HepG2 (cell line): ENCODE data around the gene GPATCH2. TPM values are rescaled to one million over a fixed set of nuclear protein-coding genes. Genes with fewer than 3 reads are reported as not detected.

ENCODE experiments used
- ATAC-seq: fragments of 200-7000 bp; cut with Tn5 transposase; 3 replicates; pipeline ENCODE4 v1.9.1; 2020; ENCODE audit warnings: mild to moderate bottlenecking, moderate library complexity
- BruUV-seq: library from RNA; stranded (reverse); fragments of 400-500 nt; replicated peaks from 2 replicates; lab custom pipeline; 2021; lab: Mats Ljungman, UMichigan
- CTCF ChIA-PET: fragments of 300-600 bp; formaldehyde crosslinking; extraction: SDS; loops from one replicate; lab custom pipeline; 2021; ENCODE audit warnings: low total read pairs, inconsistent platforms, low intra/inter-chr PET ratio; lab: Yijun Ruan, JAX
- POLR2A ChIA-PET: fragments of 350-600 bp; sonication (Branson Sonifier 250); formaldehyde crosslinking; loops from one replicate; lab custom pipeline; 2020; ENCODE audit warnings: antibody characterized with exemption, inconsistent platforms; lab: Yijun Ruan, JAX
- DNase-seq: peaks from one replicate; pipeline ENCODE4 v3.0.0-alpha.2; 2015; ENCODE audit warnings: low spot score
- FAIRE-seq: peaks from 3 replicates; lab custom pipeline; 2011; peaks lifted over from hg19 to GRCh38; lab: Jason Lieb, UNC
- H2AFZ ChIP-seq: one replicate; pipeline ENCODE4 v1.6.1; 2011; ENCODE audit warnings: low read length, inconsistent platforms
- H3K27ac ChIP-seq: fragments of 300-600 bp; 3 replicates; pipeline ENCODE4 v1.8.0; 2011; ENCODE audit warnings: mixed run types, mild to moderate bottlenecking, mixed read lengths, low read length, inconsistent platforms; ENCODE audit not compliant: insufficient read depth; ENCODE audit errors: extremely low read length
- H3K27me3 ChIP-seq, 2 experiments: fragments of 200-600 bp in 1 of 2; 2 replicates in 1 of 2; 3 replicates in 1 of 2; pipeline versions ENCODE4 v1.6.0 to v1.8.0; 2011; ENCODE audit warnings: low read length in 2 of 2, mild to moderate bottlenecking in 2 of 2, moderate library complexity in 2 of 2, inconsistent platforms in 1 of 2; ENCODE audit not compliant: insufficient read depth in 2 of 2, control insufficient read depth in 1 of 2
- H3K36me3 ChIP-seq, 2 experiments: fragments of 200-600 bp in 1 of 2; replicated peaks in 1 of 2; 2 replicates in 1 of 2; 3 replicates in 1 of 2; pipeline versions ENCODE4 v1.5.1 to v1.8.0; 2011; ENCODE audit warnings: low read length in 2 of 2, inconsistent platforms in 1 of 2; ENCODE audit not compliant: insufficient read depth in 2 of 2, control insufficient read depth in 1 of 2
- H3K4me1 ChIP-seq: 2 replicates; pipeline ENCODE4 v1.5.1; 2012; ENCODE audit warnings: low read length, inconsistent platforms; ENCODE audit not compliant: insufficient read depth
- H3K4me2 ChIP-seq: 2 replicates; pipeline ENCODE4 v1.6.0; 2011; ENCODE audit warnings: low read depth, low read length, inconsistent platforms
- H3K4me3 ChIP-seq, 3 experiments: fragments of 200-600 bp in 1 of 3; sonication (generic), shearing (Covaris generic) in 1 of 3; replicated peaks in 1 of 3; 2 replicates each; pipeline ENCODE4 v1.5.1; 2011 to 2016; ENCODE audit warnings: low read length in 3 of 3, inconsistent platforms in 2 of 3, low read depth in 2 of 3, mild to moderate bottlenecking in 2 of 3, control low read depth in 1 of 3, mixed read lengths in 1 of 3; ENCODE audit not compliant: insufficient read depth in 1 of 3
- H3K79me2 ChIP-seq: one replicate; pipeline ENCODE4 v1.6.1; 2011; ENCODE audit warnings: low read length, inconsistent platforms; ENCODE audit not compliant: insufficient read depth
- H3K9ac ChIP-seq: 2 replicates; pipeline ENCODE4 v1.6.0; 2011; ENCODE audit warnings: mild to moderate bottlenecking, low read depth, low read length, inconsistent platforms; ENCODE audit not compliant: insufficient read depth
- H3K9me3 ChIP-seq: 2 replicates; pipeline ENCODE4 v1.5.1; 2012; ENCODE audit warnings: mild to moderate bottlenecking, low read length
- H4K20me1 ChIP-seq: 2 replicates; pipeline ENCODE4 v1.6.0; 2011; ENCODE audit warnings: inconsistent platforms, mild to moderate bottlenecking, low read length, moderate library complexity; ENCODE audit not compliant: insufficient read depth
- ELF4 ChIP-seq: sonication (generic); formaldehyde crosslinking; IDR thresholded peaks from 2 replicates; pipeline ENCODE4 v1.5.0; 2020; ENCODE audit warnings: missing genetic modification reagents, mild to moderate bottlenecking, moderate library complexity, borderline replicate concordance
- FOXA1 ChIP-seq, 2 experiments: fragments of 450-650 bp in 1 of 2; sonication (generic) in 1 of 2; formaldehyde crosslinking in 1 of 2; IDR thresholded peaks; 2 replicates each; pipeline versions ENCODE4 v1.4.0 to v1.6.1; 2016 to 2020; ENCODE audit warnings: missing genetic modification reagents in 1 of 2
- JUND ChIP-seq: sonication (generic); formaldehyde crosslinking; IDR thresholded peaks from 2 replicates; pipeline ENCODE4 v1.8.0; 2022; ENCODE audit warnings: mild to moderate bottlenecking, missing genetic modification reagents
- KLF9 ChIP-seq: IDR thresholded peaks from 2 replicates; pipeline ENCODE4 v1.6.1; 2016; ENCODE audit warnings: low read depth
- NRL ChIP-seq: sonication (generic); formaldehyde crosslinking; IDR thresholded peaks from 2 replicates; pipeline ENCODE4 v1.5.0; 2020; ENCODE audit warnings: missing genetic modification reagents, mild to moderate bottlenecking, moderate library complexity, borderline replicate concordance
- SMARCC2 ChIP-seq: fragments of 450-650 bp; IDR thresholded peaks from 2 replicates; pipeline ENCODE4 v1.6.1; 2017; ENCODE audit warnings: antibody characterized with exemption, mild to moderate bottlenecking
- SP2 ChIP-seq: sonication (generic); formaldehyde crosslinking; IDR thresholded peaks from 2 replicates; pipeline ENCODE4 v1.5.1; 2020; ENCODE audit warnings: mild to moderate bottlenecking, missing genetic modification reagents
- SRSF4 ChIP-seq: fragments of 200-400 bp; formaldehyde crosslinking; IDR thresholded peaks from one replicate; pipeline ENCODE4 v1.6.1; 2018; ENCODE audit warnings: mild to moderate bottlenecking, low read depth, low read length, moderate library complexity; ENCODE audit not compliant: poor library complexity, severe bottlenecking
- SRY ChIP-seq: sonication (generic); formaldehyde crosslinking; IDR thresholded peaks from 2 replicates; pipeline ENCODE4 v1.8.0; 2022; ENCODE audit warnings: mild to moderate bottlenecking, missing genetic modification reagents
- U2AF1 ChIP-seq: fragments of 200-400 bp; formaldehyde crosslinking; optimal IDR thresholded peaks from 2 replicates; pipeline ENCODE3; 2017; ENCODE audit warnings: mild to moderate bottlenecking, low read depth, low read length
- U2AF2 ChIP-seq: fragments of 200-400 bp; formaldehyde crosslinking; IDR thresholded peaks from 2 replicates; pipeline ENCODE4 v1.6.1; 2017; ENCODE audit warnings: low read depth, mild to moderate bottlenecking, low read length
- ZFP90 ChIP-seq: sonication (generic); formaldehyde crosslinking; IDR thresholded peaks from 2 replicates; pipeline ENCODE4 v1.8.0; 2022; ENCODE audit warnings: missing genetic modification reagents, mild to moderate bottlenecking, inconsistent platforms, borderline replicate concordance
- ZNF513 ChIP-seq: sonication (generic); formaldehyde crosslinking; conservative IDR thresholded peaks from 2 replicates; pipeline ENCODE4 v1.5.0; 2020; ENCODE audit warnings: missing genetic modification reagents
- ZNF766 ChIP-seq: sonication (generic); formaldehyde crosslinking; IDR thresholded peaks from 2 replicates; pipeline ENCODE4 v1.5.0; 2020; ENCODE audit warnings: missing genetic modification reagents, borderline replicate concordance
- ZNF773 ChIP-seq: sonication (generic); formaldehyde crosslinking; IDR thresholded peaks from 2 replicates; pipeline ENCODE4 v1.4.0; 2020; ENCODE audit warnings: missing genetic modification reagents, borderline replicate concordance
- WGBS: methylation state at CpG from one replicate; pipeline ENCODE4 v1.1.6; 2017; ENCODE audit warnings: low lambda C conversion rate; 5-methylcytosine and 5-hydroxymethylcytosine counted together
- in situ Hi-C: cut with HindIII; loops from 2 replicates; pipeline ENCODE4 v1.10.0; 2017; ENCODE audit warnings: low pct_unique_long_range_greater_than_20kb; ENCODE audit not compliant: extremely low pct_ligation_motif_present
- intact Hi-C: fragments of 100-400 bp; cut with micrococcal nuclease; formaldehyde crosslinking; loops from one replicate; pipeline ENCODE4 v1.10.0; 2022; ENCODE audit not compliant: unreplicated experiment
- polyA plus RNA-seq, 8 experiments: library from polyadenylated mRNA; depleted of rRNA in 3 of 8; stranded (reverse) in 7 of 8; unstranded in 1 of 8; fragments of >200 nt; fragmentation: Illumina TruSeq in 4 of 8; extraction: Trizol in 4 of 8; gene quantifications; 2 replicates each; pipeline versions ENCODE4 v1.2.1 to v1.2.3, GENCODE V29; 2011 to 2016; ENCODE audit warnings: low read depth in 4 of 8, missing spikeins in 1 of 8, mixed read lengths in 1 of 8; ENCODE audit not compliant: insufficient read depth in 1 of 8
- total RNA-seq, 5 experiments: library from RNA; depleted of rRNA; stranded (reverse); fragments of >200 nt; fragmentation: Illumina TruSeq; extraction: Trizol; gene quantifications; 2 replicates each; pipeline ENCODE4 v1.2.3, GENCODE V29; 2016; ENCODE audit warnings: low read depth in 1 of 5
- TF ChIP-seq, protein P1 (sequence below): sonication (generic); formaldehyde crosslinking; IDR thresholded peaks from 2 replicates; pipeline ENCODE4 v1.4.0; 2020; ENCODE audit warnings: missing genetic modification reagents
- TF ChIP-seq, protein P2 (sequence below): sonication (generic); formaldehyde crosslinking; IDR thresholded peaks from 2 replicates; pipeline ENCODE4 v1.4.0; 2020; ENCODE audit warnings: missing genetic modification reagents

GPATCH2 gene
- total and polyA plus RNA-seq, 2 of the 13 experiments (the other 11 are each of a cell fraction or from before 2014, with no cell fraction given): 3.5 to 15.7 TPM

DNA sequence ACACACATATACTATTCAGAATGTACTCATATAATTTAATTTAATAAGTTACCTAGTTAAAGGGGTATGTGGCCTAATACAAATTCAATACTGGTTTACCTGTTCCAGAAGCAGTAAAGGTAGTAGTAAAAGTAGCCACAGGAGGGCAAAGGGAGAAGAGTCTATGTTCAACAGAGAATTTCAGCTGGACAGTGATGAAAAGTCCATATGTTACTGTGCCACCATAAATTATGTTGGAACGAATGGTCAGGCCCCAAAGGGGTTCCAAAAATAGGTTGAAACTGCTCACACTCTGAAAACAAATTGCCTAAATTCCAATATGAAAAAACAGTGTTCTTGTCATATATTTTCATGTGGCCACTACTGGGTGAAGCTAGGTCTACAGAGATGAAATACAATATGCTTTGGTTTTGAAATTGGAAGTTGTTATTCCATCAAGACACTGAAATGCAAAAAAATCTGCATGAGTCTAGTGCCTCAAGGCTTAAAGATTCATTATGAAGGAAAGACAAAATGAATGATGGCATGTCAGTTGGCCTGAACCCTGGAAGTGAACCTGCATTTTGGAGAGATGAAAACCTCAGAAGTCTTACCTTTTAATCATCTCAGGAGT, 78.4 kb downstream of the GPATCH2 start:
- H3K27me3 ChIP-seq: no peaks in the 10 kb centered on the region
- no peaks in the 10 kb centered on the region for H3K36me3 ChIP-seq
- intact Hi-C loops (no loop called here), in situ Hi-C loops (no loop called here)
- BruUV-seq: no TSS peak
- CTCF ChIA-PET: no interaction called here
- POLR2A ChIA-PET: no interaction called here
- FAIRE-seq (no peak), DNase-seq (no peak), ATAC-seq (no peak)
- no peak overlapping the region for H3K4me3 ChIP-seq
- H3K4me1 ChIP-seq: no peaks in the 10 kb centered on the region
- no peaks in the 10 kb centered on the region for H3K79me2 ChIP-seq
- H4K20me1 ChIP-seq: no peaks in the 10 kb centered on the region
- no peak overlapping the region for H2AFZ ChIP-seq
- WGBS: 94% methylated on average over 1 of the region's 1 CpG
- H3K9me3 ChIP-seq: no peaks in the 10 kb centered on the region
- H3K9ac ChIP-seq: no peak overlapping the region
- no peak overlapping the region for H3K27ac ChIP-seq
- H3K4me2 ChIP-seq: no peak overlapping the region
- TF ChIP-seq KLF9 (CRISPR knock-in tag) (no peak), ZNF513 (CRISPR knock-in tag) (no peak), SMARCC2 (no peak), SRSF4 (no peak), ELF4 (CRISPR knock-in tag) (no peak), SRY (CRISPR knock-in tag) (no peak), ZNF773 (CRISPR knock-in tag) (no peak), JUND (CRISPR knock-in tag) (no peak), U2AF2 (no peak), FOXA1 (IDR thresholded peaks at IDR 0.05) (no peak), FOXA1 (CRISPR knock-in tag; IDR thresholded peaks at IDR 0.05) (no peak), ZNF766 (CRISPR knock-in tag) (no peak), ZFP90 (CRISPR knock-in tag) (no peak), NRL (no peak), SP2 (CRISPR knock-in tag) (no peak), U2AF1 (no peak)
- TF ChIP-seq, protein P1, sequence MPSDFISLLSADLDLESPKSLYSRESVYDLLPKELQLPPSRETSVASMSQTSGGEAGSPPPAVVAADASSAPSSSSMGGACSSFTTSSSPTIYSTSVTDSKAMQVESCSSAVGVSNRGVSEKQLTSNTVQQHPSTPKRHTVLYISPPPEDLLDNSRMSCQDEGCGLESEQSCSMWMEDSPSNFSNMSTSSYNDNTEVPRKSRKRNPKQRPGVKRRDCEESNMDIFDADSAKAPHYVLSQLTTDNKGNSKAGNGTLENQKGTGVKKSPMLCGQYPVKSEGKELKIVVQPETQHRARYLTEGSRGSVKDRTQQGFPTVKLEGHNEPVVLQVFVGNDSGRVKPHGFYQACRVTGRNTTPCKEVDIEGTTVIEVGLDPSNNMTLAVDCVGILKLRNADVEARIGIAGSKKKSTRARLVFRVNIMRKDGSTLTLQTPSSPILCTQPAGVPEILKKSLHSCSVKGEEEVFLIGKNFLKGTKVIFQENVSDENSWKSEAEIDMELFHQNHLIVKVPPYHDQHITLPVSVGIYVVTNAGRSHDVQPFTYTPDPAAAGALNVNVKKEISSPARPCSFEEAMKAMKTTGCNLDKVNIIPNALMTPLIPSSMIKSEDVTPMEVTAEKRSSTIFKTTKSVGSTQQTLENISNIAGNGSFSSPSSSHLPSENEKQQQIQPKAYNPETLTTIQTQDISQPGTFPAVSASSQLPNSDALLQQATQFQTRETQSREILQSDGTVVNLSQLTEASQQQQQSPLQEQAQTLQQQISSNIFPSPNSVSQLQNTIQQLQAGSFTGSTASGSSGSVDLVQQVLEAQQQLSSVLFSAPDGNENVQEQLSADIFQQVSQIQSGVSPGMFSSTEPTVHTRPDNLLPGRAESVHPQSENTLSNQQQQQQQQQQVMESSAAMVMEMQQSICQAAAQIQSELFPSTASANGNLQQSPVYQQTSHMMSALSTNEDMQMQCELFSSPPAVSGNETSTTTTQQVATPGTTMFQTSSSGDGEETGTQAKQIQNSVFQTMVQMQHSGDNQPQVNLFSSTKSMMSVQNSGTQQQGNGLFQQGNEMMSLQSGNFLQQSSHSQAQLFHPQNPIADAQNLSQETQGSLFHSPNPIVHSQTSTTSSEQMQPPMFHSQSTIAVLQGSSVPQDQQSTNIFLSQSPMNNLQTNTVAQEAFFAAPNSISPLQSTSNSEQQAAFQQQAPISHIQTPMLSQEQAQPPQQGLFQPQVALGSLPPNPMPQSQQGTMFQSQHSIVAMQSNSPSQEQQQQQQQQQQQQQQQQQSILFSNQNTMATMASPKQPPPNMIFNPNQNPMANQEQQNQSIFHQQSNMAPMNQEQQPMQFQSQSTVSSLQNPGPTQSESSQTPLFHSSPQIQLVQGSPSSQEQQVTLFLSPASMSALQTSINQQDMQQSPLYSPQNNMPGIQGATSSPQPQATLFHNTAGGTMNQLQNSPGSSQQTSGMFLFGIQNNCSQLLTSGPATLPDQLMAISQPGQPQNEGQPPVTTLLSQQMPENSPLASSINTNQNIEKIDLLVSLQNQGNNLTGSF (CRISPR knock-in tag): no peak
- TF ChIP-seq, protein P2, sequence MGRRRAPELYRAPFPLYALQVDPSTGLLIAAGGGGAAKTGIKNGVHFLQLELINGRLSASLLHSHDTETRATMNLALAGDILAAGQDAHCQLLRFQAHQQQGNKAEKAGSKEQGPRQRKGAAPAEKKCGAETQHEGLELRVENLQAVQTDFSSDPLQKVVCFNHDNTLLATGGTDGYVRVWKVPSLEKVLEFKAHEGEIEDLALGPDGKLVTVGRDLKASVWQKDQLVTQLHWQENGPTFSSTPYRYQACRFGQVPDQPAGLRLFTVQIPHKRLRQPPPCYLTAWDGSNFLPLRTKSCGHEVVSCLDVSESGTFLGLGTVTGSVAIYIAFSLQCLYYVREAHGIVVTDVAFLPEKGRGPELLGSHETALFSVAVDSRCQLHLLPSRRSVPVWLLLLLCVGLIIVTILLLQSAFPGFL (CRISPR knock-in tag): no peak
